Kidney capillary endothelial cell (primary cell): ENCODE measurements around the gene GABBR2.

Source experiments
- DNase-seq: peaks from one replicate; pipeline ENCODE4 v3.0.0-alpha.2; 2018; ENCODE audit warnings: low spot score

Gene GABBR2

DNA sequence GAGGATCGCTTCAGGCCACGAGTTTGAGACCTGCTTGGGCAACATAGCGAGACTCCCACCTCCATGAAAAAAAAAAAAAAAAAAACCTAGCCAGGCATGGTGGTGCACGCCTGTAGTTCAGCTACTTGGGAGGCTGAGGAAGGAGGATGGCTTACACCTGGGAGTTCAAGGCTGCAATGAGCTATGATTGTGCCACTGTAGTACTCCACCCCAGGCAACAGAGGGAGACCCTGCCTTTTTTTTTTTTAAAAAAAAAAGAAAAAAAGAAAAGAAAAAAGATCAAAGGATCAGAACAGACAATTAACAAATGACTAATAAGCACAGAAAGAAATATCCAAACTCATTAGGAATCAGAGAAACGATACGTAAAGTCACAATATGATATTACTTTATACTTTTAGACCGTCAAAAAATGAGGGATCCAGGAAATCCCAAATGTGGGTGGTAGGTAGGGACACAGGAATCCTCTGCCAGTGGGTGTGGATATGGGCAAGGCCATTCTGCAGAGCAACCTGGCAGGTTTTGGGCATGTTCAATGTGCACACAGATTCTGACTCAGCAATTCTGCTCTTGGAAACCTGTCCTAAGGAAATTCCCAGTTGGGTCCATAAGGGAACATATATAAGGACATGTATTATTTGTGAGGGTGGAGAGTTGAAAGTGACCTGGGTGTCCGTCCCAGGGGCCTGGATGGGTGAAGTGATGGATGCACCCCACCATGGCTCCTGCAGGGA lies 308.6 kb downstream of the GABBR2 start:
- DNase-seq: no peak

DNA sequence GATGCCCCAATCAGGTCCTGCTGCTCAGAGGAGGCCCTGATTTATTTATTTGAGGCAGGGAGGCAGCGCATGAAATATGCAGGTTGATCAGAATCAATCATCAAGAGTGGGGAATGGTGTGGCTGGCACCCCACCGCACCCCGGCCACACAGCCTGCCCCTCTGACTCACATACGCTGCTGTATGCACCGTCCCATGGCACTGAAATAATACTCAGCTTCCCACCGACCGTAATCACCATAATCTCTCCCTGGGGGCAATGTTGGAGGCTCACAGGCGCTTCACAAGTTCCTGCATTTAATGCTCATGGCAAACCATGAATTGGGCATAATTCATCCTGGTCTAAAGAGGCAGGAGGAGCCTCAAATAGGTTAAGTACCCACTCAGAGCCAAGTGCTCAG lies 312.1 kb downstream of the GABBR2 start:
- no peak for DNase-seq

DNA sequence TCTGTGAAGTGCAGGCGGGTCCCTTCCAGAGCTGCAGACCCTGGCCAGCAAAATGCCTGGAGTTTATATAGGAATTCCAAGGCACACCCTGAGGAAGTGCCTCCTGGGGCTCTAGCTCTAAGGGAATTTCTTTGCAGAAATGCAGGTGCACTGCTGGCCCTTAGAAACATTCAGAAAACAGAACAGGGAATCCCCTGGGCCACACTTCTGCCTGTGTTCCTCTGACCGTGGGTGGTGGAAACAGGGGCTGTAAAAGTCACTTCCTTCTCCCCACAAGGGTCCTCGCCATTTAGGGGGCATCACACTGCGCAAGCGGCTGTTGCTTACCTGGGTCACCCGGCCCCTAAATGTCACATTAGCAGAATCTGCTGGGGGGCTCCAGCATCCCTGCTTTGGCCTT lies 312.5 kb downstream of the GABBR2 start:
- DNase-seq: no peak

DNA sequence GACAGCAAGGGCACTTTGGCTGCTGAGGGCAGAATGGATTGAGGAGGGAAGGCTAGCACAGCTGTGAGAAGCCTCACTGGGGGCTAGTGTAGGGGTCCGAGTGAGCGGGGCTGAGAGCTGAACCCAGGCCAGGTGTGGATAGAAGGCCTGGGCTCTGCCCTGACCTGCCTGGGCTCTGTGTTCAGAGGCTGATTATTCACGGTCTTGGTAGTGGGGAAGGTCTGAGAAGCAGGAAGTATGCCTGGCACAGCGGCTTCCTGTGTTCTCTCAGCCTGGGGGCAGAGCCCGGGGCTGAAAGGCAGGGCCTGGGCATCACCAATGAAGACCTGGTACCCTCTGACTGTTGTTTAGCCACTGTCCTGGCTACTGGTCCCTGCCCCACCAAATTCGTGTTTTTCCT lies 316.9 kb downstream of the GABBR2 start:
- no peak for DNase-seq

DNA sequence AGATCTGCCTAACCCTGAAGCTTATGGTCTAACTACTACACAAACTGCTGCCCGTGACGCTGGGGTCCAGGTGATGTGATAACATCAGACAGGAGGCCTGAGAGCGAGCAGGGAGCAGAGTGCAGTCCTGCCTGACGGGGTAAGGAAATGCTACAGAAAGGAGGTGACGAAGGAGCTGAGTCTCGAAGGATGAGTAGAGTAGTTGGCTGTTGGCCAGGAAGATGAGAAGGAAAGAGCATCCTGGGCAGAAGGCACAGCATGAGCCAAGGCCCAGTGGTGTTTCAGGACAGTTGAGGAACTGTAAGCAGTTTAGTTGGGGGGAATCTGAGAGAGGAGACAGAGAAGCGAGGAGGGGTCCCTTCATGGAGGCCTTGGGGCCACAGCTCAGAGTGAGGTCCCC lies 317.3 kb downstream of the GABBR2 start:
- DNase-seq: no peak

DNA sequence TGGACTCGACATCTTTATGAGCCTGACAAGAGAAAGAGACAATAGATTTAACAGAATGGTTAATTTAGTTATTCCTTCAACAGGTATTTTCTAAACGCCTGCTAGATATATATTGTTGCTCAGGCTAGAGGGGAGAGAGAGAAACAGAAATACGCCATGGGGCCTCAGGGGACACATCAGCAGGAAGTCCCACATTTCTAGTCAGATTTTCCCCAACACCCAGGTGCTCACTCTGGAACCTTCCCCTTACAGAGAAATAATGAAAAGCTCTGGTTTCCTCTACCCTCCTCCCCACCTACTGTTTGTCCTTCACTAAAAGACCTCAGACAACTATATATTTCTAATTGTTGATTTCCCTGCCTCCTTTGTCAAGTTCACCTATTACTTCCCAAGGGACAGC lies 323.0 kb downstream of the GABBR2 start:
- no peak for DNase-seq

DNA sequence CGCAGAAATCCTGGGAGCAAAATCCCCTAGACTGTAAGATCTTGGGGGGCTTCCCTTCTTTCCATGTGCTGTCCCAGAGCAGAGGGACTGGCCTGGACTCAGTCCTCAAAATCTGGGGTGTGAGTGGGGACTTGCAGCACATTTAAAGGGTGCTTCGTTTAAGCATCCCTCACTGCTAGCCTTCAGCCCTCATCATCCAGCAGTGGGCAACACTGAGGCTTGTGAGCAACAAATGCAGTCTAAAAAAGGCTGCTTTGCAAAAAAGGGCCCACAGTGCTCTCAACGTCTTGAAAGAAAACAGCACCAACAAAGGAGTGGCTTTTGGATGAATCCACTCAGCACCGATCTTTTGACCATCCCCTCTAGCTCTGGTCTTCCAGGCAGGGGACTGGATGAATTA lies 325.0 kb downstream of the GABBR2 start:
- DNase-seq: no peak

DNA sequence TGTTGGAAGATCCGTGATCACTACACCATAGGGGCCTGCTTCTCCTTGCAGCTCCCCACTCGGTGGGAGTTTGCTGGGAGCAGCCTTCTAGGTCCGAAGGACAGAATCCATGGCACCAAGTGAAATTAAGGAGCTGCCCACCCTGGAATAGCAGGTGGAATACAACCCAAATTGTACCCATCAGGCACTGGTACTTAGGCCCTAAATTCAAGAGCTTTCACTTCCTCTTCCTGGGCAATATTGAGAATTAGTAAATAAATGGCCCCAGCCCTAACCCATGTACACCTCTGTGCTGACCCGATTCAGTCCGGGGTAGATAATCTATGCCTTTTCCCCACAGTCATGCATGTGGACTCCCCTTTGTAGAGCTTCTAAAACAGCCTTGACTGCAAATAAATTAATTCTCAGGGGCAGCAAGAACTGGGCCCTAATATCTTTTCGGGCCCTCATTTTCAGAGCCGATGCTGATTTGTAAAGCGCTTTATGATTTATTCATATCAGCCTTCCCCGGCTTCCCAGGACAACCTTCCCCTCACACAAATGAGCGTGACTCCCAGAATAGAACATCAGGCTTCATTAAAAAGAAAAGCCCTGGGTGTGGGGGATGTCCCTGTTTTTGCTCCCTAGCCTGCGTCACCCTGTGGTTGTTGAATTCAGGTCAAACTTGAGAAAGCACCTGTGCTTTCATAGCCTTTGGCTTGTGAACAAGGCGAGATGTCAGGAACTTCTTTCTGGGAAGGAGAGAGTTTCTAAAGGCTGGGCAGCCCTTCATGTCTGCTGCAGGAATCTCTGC lies 327.2 kb downstream of the GABBR2 start:
- no peak for DNase-seq

DNA sequence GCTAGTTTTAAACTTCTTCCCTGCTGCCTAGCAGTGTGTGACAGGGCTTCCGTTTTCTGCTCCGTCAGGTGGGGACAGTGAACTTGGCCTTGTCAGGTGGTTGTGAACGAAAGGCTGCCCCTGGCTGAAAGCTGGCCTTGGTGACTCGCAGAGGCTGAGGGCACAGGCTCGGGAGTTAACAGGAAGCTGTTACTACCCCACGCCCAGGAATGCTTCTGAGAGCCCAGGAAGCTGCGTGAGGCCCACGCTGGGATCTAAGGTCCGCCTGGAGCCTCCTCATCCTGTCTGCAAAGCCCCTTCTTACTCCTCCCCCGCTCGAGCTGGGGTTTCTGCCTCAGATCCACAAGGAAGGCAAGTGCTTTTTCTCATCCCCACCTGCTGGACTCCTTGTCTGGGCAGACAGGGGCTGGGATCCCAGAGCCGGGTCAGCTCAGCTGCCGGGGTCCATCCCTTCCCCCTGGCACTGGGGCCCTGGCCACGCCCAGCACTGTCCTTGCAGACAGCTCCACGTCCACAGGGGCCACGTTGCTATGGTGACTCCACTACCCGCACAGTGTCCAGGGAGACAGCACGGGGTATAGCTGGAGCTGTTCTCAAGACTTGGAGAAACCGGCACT lies 328.6 kb downstream of the GABBR2 start:
- DNase-seq: peak; percentile 37

DNA sequence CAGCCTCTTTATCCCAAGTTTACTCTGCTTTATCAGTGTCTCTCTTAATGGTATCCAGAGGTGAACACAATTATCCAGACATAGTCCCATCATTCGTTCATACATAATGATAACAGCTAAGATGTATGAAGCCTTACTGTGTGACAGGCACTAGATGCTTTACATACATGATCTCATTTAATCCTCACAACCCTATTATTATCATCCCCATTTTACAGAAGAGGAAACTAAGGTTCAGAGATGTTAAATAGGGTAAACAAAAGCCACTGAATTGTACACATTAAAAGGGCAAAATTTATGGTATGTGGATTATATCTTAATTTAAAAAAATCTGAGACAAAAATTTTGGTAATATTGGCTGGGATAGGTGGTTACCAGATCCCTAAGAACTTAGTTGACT lies 329.2 kb downstream of the GABBR2 start:
- DNase-seq: no peak

DNA sequence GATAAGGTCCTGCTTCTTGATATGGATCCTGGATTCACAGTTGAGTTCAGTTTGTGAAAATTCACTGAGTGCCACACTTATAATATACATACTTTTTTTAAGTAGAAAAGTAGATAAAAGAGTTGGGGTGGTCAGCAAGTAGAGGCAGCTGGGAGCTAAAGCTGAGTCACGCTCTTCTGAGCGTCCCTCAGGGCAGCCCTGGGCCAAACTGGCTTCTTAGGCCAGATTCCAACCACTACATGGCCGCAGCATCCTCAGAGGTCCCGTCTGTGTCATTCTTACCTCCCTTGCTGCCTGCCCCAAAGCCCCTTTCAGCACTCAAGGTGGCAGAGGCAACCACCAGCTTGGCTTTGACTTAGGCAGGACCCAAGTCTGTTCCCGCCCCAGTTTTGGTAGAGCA lies 329.9 kb downstream of the GABBR2 start:
- DNase-seq: no peak

DNA sequence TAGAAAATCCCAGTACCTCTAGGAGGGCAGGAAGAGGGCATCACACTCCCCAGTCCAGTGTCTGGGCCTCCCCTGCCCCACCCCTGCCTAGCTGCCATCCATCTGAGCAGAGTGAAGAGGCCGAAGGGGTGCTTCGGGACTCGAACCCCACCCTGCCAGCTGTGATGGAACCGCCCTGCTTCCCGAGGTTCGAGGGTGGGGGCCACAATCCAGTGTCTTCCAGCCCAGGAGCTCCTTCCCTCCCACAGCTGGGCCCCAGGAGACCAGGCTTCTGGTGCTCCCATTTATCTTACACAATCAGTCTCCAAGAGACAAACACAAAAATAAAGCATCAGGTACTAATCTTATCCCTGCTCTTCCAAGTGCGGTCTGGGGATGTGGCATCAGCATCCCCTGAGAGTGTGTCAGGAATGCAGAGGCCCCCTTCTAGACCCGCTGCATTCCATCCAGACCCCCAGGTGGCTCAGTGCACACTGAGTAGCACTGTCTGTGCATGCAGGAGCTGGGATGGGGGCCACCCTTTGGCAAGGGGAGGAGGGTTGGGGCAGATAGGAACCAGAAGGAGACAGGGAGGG lies 330.4 kb downstream of the GABBR2 start:
- DNase-seq: no peak

DNA sequence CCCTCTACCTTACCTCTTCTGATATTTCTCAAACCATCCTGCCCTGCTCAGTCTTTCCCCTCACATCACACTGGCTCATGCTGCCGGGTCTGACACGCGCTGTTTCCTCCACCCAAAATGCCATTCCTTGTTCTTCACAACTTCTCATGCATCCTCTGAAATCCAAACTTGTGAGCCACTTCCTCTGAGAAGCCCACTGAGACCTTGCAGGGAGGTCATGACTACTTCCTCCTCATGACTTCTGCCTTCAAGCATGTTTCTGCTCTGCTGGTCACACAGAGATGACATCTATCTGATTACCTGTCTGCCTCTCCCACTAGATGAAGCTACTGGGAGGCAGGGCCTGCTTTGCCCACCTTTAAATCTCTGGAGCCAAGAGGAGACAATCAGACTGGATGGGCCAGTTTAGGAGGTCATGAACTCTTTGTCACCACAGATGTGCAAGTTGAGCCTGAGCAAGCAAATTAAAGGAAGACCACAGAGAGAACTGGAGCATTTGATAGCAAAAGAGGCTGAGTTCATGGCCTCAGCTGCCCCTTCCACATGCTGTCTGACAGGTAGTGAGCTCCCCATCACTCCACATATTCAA lies 333.5 kb downstream of the GABBR2 start:
- DNase-seq: peak; percentile 95

DNA sequence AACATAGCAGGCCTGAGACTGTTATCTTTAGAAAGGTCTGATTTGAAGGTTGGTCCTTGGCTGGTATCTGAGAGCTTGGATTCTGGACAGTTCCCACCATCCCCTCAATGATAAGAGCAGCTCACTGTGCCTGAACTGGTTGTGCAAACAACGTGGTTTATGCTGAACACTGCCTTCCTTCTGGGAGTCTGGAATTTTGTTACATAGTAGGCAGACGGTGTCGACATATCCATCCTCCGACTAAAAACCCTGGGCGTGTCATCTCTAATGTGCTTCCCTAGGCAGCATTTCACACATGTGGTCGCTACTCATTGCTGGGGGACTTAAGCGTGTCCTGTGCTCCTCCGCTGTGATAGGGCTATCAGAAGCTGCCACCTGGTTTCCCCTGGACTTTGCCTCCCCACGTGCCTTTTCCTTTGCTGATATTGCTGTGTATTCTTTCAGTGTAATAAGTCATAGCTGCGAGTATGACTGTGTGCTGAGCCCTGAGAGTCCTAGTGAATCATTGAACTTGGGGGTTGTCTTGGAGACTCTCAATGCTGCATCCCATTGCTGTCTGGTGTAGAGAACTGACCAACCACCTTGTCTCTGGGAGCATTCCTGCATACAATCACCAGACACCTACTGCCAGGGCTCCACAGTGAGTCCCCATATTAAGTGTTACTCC lies 334.2 kb downstream of the GABBR2 start:
- DNase-seq: peak; percentile 94

DNA sequence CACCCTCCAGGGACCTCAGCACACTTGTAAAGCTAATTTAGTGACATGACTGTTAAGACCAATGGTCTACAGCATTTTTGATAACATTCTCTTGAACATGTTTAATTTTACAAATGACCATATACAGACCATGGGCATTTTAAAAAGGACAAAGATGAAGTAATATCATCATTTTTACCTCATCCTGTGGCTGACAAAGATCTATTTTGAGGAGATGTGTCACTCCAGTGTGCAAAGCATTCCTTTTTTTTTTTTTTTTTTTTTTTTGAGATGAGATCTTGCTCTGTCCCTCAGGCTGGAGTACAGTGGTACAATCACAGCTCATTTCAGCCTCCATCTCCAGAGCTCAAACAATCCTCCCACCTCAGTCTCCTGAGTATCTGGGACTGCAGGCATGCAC lies 335.1 kb downstream of the GABBR2 start:
- DNase-seq: peak; percentile 55

DNA sequence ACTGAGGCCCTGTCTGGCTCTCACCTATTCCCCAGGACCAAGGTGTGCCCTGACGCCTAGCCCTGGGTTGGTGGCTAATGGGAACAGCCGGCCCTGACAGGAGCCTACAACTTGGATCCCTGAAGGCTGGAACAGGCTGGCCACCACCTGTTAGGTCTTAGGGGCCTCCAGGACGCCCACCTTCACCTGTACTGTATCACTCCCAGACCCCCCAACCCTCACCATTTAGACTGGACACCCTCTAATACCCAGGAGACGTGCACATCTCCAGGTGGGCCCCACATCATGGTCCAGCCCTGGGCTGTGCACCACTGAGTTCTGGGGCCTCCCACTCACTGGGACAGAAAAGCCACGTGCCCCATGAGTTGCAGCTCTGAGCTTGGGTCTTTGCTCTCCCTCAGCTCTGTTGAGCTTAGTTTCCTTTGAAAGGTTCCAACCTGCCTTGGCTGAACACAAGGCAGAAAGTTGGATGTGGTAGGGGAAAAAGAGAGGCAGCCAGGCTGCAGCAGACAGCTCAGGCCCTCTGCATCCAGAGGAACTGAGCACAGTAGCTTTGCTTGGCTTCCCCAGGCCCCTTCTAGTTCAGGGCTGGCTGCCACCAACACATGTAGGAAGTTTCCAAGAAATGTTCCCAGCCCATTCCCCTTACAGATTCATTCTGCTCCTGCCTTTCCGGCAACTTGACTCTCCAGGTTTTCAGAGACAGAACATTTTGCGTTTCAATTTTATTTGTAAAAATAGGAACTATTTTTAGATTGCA lies 336.5 kb downstream of the GABBR2 start:
- DNase-seq: no peak

DNA sequence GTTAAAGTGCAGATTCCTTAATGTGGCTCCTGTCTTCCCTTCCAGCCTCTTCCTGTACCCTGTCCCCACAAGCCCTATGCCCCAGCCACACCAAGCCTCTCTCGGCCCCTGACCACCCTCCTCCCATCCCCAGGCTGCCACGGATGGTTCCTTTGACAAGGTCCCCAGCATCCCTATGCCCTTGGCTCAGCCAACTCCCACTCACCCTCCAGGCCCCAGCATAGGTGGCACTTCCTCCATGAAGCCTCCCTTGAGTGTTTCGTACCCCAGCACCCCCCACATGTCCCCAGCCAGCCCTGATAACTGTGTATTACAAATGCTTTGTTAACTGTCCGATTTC lies 337.8 kb downstream of the GABBR2 start:
- DNase-seq: no peak

DNA sequence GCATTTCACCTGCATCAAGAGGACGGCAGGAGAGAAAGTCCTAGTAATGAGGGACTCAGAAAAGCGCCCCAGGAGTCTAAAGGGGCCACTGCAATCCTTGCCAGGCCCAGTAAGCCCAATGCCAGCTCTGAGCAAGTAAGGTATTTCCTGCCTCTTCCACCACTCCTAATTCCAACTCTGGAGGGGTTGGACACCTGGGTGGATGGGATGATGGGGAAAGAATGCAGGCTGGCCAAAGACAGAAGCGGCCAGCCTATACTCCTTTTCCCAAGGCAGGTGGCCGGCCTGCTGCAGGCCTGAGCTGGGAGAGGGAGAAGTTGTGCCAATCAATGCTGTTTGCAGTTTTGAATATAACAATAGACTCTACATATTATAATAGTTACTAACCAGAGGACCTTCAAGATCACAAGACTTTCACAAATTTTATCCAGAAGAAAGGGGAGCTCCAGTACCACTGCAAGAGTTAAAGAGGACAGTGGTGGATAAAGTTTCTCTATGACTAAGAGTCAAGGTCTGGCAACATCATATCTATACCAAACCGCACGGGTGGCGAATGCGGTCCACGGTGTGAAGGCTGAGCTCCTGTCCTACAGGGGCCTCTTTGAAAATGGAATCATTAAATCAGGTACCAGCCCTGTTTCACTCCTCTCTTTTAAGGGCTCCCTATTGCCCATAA lies 338.3 kb downstream of the GABBR2 start:
- no peak for DNase-seq

DNA sequence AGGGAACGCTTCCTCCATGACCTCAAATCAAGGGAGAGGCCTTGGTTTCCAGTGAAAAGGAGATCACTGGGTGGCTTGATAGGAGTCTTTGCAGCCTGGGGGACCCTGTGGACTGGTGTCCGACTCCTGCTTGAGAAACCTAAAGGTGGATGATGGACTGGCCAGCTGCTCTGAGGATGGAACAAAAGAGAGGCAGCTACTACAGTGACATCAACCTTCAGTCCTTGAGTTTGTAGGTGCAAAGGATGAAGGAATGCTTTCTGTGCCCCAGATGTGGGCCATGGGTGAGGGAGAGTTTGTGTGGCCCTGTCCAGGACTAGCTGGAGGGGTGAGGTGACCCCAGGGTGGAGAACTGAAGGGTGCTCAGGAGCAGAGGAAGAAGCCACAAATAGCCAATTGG lies 338.8 kb downstream of the GABBR2 start:
- DNase-seq: no peak

DNA sequence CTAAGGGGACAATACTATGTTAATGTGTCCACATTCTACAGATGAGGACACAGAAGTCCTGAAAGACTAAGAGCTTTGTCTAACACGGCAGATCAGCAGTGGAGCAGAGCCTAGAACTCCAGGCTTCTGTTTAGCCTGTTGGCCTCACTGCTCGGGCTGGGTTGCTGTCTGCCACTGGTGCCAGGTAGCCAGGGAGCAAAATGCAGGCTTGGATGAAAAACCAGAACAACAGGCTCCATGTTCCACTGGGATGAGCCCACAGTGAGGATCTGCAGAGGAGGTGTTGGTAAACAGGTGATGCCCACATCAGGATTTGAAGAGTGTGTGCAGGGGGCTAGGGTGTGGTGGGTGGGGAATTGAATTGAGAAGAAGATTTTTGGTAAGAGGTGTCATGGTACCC lies 339.3 kb downstream of the GABBR2 start:
- no peak for DNase-seq

DNA sequence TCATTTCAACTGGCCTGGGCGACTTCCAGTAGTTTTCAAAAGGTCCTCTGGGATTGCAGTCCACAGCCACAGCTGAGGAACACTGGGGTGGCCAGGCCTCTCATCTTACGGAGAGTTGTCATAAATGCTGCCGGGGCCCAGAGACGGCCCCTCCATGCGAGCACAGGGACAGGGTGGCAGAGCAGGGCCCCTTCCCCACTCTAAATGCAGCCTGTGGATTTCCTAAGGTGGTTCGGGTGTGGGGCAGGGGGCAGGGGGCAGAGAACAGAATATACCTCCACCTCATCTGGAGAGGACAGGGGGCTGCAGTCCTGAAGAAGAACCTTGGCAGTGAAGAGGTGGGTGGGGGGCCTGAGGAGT lies 339.7 kb downstream of the GABBR2 start:
- DNase-seq: no peak
